T-helper 1 cell treated with Interleukin-12 subunit alpha and Interleukin-12 subunit beta and Interleukin-4 antibody, amounts not matched to agents 30 ng/mL and 1 ng/mL, for 36 hours (primary cell): ENCODE data around the gene ARPC5. TPM values are rescaled to one million over a fixed set of nuclear protein-coding genes. Genes with fewer than 3 reads are reported as not detected.
"Not testable (repeated sequence)": the region's sequence is repeated elsewhere in the genome, so short reads cannot be mapped to it uniquely, and the experiment has no call there.

Experiments
- intact Hi-C: fragments of 100-400 bp; cut with micrococcal nuclease; formaldehyde crosslinking; loops from one replicate; pipeline ENCODE4 v1.15.1; 2024
- total RNA-seq: library from RNA; stranded (reverse); gene quantifications from 2 replicates; pipeline ENCODE4 v1.2.3, GENCODE V29; 2022

Gene ARPC5
- total RNA-seq: 243 and 249 TPM in 2 replicates

DNA sequence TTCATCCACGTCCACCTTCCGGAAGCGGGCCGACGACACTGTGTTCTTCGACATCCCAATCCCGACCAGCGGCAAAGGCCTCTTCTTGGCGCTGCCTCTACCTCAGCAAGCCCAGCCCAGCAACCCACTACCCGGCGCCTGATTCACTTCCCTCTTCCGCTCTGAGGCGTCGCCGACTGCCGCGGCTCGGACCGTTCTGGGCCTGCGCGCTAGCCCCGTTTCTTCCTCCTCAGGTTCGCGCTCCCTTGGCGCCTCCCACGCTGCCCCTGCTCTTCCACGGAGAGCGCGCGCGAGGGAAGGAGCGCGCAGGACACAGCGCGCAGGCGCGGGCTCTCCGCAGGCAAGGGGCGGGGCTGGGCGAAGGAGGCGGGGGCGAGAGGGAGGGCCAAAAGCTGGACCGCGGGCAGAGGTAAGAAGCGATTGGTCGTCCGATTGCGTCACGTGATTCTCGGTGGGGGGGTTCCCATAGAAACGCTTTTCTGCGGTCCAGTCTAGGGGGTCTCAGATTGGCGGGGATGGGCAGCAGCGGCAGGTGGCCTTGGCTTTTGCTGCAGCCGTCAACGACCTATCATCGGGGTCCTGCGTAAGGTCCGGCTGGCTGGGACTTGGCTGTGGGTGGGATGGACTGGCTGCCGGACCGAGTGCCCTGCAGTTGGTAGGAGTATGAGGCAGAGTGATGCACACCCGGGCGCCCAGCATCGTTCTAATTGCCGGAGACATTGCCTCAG, at the start of gene ARPC5:
TSS of gene ARPC5 (minus strand) at position 178 of the 728 bp plus-strand sequence. CDS start at position 54, 124 bp downstream.
- intact Hi-C loops: loop anchor here (1.0 to 10.0 kb wide), 13 partner anchors 17 to 1929 kb away; partner anchors contain the start of genes C1orf21, DHX9, EDEM3 and GLUL

DNA sequence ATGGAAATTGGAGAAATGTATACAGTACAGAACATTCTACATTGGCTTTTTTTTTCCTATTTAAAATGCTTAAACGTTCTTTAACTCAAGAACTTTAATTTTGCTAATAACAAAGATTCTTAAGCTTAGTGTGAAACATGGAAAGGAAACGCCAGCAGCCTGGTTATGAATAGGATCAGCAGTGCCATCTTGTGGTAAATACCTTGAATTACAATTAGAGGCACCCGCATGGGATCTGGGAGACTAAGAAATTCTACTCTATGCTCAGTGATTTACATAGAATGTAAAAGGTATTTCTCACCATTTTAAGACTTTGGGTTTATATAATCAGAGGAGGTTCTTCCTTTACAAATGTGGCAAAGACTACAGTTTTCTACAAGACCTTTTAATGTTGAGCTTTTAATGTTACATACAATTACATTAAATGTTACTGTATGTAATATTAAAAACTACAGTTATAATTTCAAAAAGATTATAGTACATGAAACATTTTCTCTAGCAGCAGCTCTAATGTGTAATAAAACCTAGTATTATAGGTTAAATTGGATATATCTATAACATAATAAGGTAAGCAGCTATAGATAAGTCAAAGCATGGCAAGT, 49.6 kb upstream of the ARPC5 start:
- intact Hi-C loops: loop anchor here (1.0 to 2.0 kb wide), 6 partner anchors 30 to 404 kb away; no protein-coding TSS in a partner anchor

DNA sequence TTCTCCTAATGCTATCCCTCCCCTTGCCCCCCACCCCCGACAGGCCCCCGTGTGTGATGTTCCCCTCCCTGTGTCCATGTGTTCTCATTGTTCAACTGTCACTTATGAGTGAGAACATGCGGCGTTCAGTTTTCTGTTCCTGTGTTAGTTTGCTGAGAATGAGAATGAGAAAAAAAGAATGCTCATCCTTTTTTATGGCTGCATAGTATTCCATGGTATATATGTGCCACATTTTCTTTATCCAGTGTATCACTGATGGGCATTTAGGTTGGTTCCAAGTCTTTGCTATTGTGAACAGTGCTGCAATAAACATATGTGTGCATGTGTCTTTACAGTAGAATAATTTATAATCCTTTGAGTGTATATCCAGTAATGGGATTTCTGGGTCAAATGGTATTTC, 43.8 kb upstream of the ARPC5 start:
- intact Hi-C loops: not testable (repeated sequence)

DNA sequence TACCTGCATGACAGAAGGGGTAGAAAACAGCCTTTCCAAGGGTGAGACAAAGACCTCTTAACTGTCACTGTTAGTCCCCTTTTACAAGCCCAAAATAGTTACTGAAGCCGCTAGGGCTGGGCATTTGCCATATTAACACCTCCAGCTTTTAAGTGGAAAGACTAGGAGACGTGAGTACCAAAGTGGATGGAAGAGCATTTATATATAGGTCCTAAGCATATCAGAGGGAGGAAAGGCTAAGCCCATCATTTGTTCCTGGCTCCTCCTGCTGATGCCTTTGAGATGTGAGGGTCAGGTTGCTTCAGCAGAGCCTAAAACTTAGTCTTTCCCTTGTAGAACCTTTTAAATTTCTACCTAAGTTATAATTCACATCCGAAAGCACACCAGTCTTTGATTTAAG, 43.2 kb upstream of the ARPC5 start:
- intact Hi-C loops: no loop called here

DNA sequence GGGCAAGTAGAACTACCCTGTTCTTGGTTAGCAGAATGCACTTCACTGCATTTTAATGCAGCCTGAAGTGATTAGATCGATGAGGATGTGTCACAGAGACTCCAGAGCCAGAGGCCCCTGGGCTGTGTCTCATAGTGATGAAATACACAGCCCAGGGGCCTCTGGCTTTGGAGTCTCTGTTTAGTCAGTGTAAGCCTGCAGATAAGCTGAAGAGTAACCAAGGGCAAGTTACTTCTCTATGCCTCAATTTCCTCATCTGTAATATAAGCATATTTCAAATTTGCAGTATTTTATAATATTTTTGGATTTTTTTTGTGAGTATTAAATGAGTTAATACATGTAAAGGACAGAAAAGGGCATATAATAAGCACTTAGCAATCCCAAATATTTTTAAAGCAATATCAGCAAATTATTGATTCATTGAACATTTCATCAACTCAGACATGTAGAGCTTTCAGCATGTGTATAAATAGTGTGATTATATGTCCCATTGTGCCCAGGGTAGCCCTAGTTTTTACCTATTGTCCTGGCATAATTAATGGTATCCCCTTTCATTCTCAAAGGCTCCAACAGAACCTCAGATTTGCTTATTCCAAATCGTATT, 41.1 kb upstream of the ARPC5 start:
- intact Hi-C loops: no loop called here

DNA sequence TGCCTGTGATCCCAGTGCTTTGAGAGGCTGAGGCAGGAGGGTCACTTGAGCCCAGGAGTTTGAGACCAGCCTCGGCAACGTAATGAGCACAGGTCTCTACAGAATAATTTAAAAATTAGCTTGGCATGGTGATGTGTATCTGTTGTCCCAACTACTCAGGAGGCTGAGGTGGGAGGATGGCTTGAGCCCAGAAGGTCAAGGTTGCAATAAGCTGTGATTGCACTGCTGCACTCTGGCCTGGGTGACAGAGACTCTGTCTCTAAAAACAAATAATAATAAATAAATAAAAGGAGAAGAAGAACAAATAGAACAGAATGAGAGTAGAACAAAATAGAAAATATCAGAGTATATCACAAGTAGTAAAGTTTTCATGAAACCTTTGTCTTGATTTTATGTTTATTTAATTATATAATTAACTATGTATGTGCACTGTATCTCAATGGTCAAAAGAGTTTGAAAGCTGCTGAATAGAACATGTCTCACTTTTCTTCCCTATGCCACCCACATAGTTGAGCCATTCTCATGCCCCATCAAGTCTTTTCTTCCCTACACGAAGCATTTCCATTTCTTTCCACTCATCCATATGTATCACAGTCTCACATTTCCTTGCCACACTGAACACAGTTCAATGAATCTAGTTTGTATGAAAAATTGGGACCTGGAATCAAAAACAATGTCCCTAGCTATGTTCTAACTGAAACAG, 40.5 kb upstream of the ARPC5 start:
- intact Hi-C loops: no loop called here

DNA sequence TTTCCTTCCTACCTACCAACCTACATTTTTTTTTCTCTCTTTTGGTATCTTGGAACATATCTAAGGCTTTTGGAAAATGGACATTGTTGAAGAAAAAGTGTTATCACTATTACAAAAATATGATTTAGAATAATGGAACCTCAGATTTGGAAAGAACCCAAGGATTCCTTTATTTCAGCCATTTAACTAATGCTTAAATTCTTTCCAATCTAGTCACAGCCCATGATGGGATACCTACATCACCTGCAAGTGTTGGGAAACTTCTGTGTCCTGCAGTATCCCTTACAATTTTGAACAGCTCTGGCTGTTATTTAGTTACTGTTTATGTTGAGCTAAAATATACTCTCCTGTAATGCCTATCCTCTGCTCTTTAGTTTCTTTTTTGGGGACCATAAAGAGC, 39.8 kb upstream of the ARPC5 start:
- intact Hi-C loops: no loop called here

DNA sequence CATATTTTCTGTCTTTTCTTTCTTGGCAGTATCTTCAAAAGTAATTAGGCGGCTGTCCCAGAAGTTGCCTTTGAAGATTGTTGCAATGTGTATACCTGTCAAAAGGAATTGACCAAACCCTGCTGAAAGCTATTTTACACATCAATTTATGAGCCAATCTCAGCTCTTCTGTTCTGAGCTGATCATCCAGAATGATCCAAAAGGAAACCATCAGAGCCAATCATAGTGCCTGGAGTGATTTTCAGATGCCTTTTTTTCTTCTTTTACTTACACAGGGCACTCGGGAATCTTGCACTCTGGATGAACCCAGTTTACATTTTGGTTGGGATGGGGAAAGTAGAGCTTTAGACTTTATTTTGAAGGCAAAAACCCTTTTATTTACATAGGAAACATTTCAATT, 39.3 kb upstream of the ARPC5 start:
- intact Hi-C loops: no loop called here

DNA sequence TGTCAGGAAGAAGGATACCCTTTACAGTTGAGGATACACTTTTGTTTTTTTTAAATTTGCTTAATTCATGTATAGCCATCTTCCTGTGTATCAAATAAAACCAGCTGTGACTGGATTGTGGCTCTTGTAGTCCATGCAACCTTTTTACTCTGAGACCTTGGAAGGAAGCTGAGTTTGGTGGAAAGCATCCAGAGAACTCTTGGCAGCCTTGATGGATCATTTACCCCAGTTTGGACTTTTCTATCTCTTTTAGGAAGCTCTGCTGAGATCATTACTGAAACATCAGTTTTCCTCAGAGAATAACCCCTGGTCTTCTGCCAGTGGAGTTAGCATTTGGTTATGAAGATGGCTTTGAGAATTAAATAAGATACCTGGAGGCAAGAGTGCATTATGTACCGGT, 38.8 kb upstream of the ARPC5 start:
- intact Hi-C loops: no loop called here

DNA sequence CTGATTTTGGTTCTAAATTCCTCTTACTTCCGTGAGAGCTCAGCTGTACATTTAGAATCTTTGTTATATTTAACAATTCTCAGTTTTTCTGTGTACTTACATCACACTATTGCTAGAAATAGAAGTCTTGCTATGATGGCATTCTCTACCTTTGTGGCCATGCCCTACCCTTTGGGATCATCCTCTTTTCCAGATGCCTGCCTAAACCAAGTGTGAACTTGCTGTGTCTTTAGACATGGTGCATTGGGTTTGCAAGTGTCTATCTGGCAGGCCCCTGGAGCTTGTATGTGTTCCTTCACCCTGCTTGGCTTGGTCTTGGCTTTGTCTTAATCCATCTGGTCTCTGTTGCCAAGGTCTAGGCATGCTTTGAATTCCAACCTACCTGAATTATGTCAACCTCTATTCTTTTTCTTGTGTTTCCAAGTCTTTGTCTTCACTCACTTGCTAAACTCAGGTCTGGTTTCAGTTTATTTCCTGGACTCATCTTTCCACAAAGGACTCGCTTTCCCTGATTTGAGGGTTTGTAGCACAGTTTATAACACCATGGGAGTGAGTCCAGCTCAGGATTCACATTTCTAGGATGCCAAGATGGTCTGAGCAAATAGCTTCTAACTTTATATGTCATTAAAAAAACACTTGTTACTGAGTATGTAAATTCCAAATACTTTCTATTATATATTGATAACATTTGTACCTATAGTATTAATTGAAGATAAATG, 38.2 kb upstream of the ARPC5 start:
- intact Hi-C loops: no loop called here

DNA sequence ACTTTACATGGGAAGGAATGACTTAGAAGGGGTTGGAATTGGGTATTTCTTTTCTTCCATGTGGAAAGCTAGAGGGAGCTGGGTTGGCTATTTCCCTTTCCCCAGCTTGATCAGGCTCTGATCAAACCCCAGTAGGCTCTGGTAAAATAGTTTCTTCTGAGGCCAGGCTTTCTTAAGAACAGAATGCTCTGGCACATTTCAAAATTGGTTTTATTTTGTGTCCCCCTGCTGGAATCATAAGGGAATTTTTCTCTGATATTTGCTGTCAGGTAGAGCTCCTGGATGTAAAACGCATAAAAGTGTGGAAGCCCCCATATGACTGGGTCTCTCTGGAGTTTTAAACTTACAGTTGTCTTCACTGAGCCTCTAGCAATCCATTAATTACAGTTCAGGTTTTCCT, 34.6 kb upstream of the ARPC5 start:
- intact Hi-C loops: no loop called here

DNA sequence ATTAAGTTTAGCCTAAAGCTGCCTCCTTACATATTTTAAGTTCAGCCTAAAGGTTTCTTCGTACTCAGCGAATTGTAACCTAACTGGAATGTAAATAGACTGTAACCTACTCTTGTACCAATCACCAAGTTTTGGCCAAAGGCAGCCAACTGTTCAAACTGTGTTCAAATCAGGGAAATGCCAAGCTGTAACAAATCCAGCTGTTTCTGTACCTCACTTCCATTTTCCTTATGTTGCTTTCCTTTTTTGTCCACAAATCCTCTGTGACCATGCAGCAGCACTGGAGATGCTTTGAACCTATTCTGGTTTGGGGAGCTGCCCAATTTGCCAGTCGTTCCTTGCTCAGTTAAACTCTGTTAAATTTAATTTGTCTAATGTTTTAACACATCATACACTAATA, 20.8 kb upstream of the ARPC5 start:
- intact Hi-C loops: loop anchor here (10.0 kb wide), 1 partner anchor 1778 kb away; no protein-coding TSS in a partner anchor

DNA sequence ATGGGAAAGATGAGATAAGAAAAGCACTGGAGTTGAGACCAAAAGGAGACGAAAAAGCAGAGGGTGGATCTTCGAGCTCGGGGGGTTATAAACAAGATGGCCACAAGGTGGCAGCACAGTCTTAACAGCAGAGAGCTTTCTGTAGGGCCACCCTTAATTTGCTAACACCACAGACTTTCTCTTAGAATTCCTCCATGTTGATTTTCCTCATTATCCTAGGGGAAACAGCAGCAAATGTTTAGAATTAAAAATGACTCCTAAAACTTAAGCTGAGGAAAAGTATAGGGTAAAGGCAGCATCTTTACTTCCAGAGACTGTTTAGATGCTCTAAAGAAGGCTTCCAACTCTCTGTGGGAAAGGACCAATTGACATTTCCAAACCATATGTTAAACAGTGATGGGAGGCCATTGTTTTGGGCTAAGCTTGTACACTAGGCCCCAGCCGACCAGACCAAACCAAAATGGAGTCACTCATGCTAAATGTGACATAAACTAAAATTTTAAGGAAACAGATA, 20.0 kb upstream of the ARPC5 start:
- intact Hi-C loops: loop anchor here (1.0 to 10.0 kb wide), 5 partner anchors 30 to 1779 kb away; no protein-coding TSS in a partner anchor

DNA sequence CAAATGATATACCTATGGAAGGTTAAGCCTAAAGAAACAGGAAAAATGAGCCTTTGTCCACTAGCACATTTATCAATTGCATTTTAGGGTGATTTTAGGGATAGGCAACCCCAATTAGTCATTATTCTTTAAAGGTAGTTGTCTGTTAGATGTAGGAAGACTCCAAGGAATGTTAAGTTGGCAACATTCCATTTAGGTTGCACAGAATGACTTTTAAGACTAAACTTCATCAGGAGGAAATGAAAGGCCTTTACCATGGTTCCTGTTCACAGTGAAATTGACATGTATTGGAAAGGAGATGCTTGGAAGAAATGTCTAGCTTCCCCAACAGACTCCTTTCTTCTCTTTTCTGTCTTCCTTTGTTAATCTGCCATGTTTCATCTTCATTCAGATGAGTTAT, 19.1 kb upstream of the ARPC5 start:
- intact Hi-C loops: loop anchor here (1.0 to 10.0 kb wide), 10 partner anchors 31 to 1780 kb away; partner anchors contain the start of genes EDEM3, RGL1 and TSEN15

DNA sequence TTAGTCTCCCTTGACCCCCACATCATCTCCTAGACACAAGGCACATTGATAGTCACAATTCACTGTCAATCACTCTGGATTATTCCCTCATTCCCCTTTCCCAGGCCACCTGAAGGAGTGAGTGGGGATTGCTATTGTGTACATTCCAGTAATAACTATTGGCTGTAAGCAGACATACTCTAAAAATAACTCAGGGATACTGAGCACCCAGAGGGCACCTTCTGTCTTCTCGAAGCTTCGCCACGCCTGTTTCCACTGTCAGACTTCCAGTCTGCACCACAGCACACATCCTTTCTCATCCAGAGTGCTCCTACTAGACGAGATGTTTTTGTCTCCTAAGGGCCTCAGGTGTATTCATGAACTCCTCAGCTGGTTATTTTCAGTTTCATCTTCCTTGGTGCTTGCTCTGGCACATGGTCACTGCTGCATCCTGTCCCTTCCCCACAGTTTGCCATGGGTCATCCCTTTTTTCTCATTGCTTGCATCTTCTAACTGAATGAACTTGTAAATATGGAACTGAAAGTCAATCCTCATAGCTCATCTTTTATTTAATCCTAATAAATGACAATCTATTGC, 18.4 kb upstream of the ARPC5 start:
- intact Hi-C loops: loop anchor here (5.0 to 10.0 kb wide), 6 partner anchors 153 to 1781 kb away; partner anchors contain the start of genes EDEM3, RGL1 and TSEN15

DNA sequence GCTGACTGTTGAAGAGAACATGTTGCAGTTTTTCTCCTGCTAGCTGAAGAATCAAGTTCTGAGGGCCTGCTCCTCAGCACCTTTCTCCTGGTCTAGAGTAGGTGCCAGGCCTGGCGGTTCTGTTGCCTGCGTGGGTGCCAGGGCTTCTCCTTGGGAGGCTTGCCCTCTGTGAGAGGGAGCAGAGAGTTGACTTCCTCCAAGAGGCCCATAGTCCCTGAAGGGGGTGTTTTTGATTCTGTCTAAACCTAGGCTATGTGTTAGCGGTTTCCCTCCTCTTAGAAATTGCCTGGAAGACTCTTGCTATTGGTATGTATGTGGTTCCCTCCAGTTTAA, 17.8 kb upstream of the ARPC5 start:
- intact Hi-C loops: loop anchor here (5.0 to 10.0 kb wide), 6 partner anchors 154 to 1781 kb away; partner anchors contain the start of genes EDEM3, RGL1 and TSEN15

DNA sequence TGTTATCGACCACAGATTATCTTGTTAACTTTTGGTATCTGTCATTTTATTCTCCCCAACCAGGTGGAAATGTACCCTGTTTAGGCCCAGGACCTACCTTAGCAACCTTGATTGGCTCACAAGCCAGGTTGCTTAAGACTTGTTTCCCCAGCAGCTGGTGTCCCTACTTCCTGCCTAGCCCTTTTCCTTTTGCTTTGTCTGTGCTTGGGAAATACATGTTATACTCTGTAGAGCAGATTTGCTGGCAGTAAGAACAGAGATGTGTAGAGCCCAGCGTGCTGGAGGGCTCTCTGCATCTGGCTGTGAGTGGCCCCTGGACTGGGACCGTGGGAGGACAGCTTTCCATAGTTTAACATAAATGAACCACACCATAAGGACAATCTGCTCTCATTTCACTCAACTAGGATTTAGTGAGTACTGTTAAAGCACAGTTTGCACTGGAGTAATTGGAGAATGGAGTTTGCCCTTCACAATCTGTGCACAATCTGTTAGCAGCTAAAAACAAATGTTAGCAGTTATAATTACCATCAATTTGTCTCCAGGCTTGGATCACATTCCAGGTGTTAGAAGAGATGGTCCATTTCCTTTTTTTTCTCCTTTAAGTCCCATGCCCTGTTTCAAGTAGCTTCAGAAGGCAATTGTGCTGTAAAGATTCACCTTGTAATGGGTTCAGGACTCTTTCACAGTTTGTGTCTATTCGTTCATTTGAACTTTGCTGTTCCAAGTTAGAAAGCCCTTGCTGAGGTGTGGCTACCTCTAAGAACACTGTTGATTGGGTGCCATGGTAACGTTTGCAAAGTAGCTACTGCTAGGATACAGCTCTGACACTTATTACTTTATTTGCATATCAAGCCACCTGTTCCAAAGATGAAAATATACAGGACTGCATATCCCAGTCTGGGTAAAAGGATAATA, 17.2 kb upstream of the ARPC5 start, which contains the start of gene APOBEC4:
TSS of gene APOBEC4 (minus strand) at position 770 of the 915 bp plus-strand sequence. CDS start 4,535 bp downstream, outside the sequence.
- intact Hi-C loops: loop anchor here (1.0 to 10.0 kb wide), 9 partner anchors 17 to 1782 kb away; partner anchors contain the start of genes EDEM3, RGL1 and TSEN15

DNA sequence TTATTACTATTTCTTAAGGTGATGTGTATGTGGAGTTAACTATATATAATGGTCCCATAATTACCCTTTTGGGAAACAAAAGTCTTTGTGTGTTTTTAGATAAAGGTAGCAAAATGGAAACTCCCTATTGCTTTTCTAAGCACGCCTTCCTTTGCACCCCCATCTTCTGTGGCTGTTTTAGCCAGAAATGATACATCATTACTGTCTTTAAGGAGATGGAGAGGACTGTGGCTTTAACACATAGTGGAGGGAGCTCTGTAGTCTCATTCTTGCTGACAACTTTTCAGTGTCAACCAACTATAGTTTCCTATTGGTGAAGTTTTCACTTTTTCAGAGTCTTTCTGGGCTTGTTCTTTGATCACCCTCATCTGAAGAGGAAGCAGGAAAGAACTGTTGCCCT, 16.5 kb upstream of the ARPC5 start:
- intact Hi-C loops: loop anchor here (1.0 to 10.0 kb wide), 9 partner anchors 16 to 1783 kb away; partner anchors contain the start of genes EDEM3, RGL1 and TSEN15

DNA sequence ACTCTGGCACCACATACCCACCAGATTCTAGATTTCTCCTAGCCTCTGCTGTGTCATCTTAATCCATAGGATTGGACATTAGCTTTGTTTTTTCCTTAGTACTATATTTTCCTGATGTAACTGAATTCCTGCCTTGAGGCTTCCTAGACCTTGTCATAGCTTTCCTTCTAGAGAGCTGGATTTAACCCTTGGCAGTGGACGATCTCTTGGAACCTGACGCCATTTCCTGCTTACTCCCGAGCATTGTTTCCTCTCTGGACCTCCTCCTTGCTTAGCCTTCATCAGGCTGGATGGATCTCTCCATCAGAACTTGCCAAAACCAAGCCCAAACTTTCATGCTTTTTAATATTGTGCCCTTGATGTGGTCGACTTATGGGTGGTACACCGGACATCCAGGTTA, 16.0 kb upstream of the ARPC5 start:
- intact Hi-C loops: loop anchor here (1.0 to 10.0 kb wide), 9 partner anchors 15 to 1783 kb away; partner anchors contain the start of genes EDEM3, RGL1 and TSEN15
